GM19467 (cell line): ENCODE data around the gene SCRN1.

Source experiments
- ATAC-seq: cut with Tn5 transposase; IDR thresholded peaks from one replicate; pipeline ENCODE4 v1.9.1; 2021; ENCODE audit warnings: mild to moderate bottlenecking, moderate library complexity; ENCODE audit not compliant: unreplicated experiment

Gene SCRN1

GRCh38 chr7:29929018-29929807, 60.4 kb downstream of the SCRN1 start:
- no peak for ATAC-seq

GRCh38 chr7:29926741-29927140, 62.9 kb downstream of the SCRN1 start:
- no peak for ATAC-seq

- no peak for ATAC-seq
These were observed 63.4 kb downstream of the SCRN1 start for GRCh38 chr7:29926216-29926615.

GRCh38 chr7:29924684-29925083, 64.9 kb downstream of the SCRN1 start:
- ATAC-seq: no peak

- ATAC-seq: no peak
These were observed 65.6 kb downstream of the SCRN1 start for GRCh38 chr7:29924006-29924405.

- ATAC-seq: no peak
These were observed 66.5 kb downstream of the SCRN1 start for GRCh38 chr7:29922921-29923700.

GRCh38 chr7:29921404-29922010, 68.1 kb downstream of the SCRN1 start:
- ATAC-seq: no peak

GRCh38 chr7:29920491-29920890, 69.1 kb downstream of the SCRN1 start:
- no peak for ATAC-seq

GRCh38 chr7:29919790-29920189, 69.8 kb downstream of the SCRN1 start:
- ATAC-seq: no peak

- no peak for ATAC-seq
These were observed 70.8 kb downstream of the SCRN1 start for GRCh38 chr7:29918850-29919249.

- ATAC-seq: no peak
These were observed 72.0 kb downstream of the SCRN1 start for GRCh38 chr7:29917641-29918040.

GRCh38 chr7:29915481-29916215, 74.0 kb downstream of the SCRN1 start:
- no peak for ATAC-seq

GRCh38 chr7:29914180-29914579, 75.4 kb downstream of the SCRN1 start:
- no peak for ATAC-seq

- ATAC-seq: no peak
These were observed 83.2 kb downstream of the SCRN1 start for GRCh38 chr7:29906200-29907022.

- ATAC-seq: no peak
These were observed 88.9 kb downstream of the SCRN1 start for GRCh38 chr7:29900745-29901144.

- ATAC-seq: no peak
These were observed 91.3 kb downstream of the SCRN1 start for GRCh38 chr7:29898301-29898700.

GRCh38 chr7:29896685-29897411, 92.8 kb downstream of the SCRN1 start:
- ATAC-seq: no peak

GRCh38 chr7:29895559-29895958, 94.0 kb downstream of the SCRN1 start:
- ATAC-seq: no peak

- ATAC-seq: no peak
These were observed 95.3 kb downstream of the SCRN1 start for GRCh38 chr7:29894256-29894655.
